ENCODE data around the gene PRKAG2. TPM values are rescaled to one million over a fixed set of nuclear protein-coding genes. Genes with fewer than 3 reads are reported as not detected.
"Not testable (repeated sequence)": the region's sequence is repeated elsewhere in the genome, so short reads cannot be mapped to it uniquely, and the experiment has no call there.

The PRKAG2 gene
- polyA plus RNA-seq, 4 donors, result 24.9 to 44.4 (median 28.2) TPM

GRCh38 chr7:151853896-151854719 is 22.8 kb downstream of the PRKAG2 start:
- no peak for DNase-seq (ENCODE audit: low read depth in 4 of 4, low spot score in 2 of 4)

DNA sequence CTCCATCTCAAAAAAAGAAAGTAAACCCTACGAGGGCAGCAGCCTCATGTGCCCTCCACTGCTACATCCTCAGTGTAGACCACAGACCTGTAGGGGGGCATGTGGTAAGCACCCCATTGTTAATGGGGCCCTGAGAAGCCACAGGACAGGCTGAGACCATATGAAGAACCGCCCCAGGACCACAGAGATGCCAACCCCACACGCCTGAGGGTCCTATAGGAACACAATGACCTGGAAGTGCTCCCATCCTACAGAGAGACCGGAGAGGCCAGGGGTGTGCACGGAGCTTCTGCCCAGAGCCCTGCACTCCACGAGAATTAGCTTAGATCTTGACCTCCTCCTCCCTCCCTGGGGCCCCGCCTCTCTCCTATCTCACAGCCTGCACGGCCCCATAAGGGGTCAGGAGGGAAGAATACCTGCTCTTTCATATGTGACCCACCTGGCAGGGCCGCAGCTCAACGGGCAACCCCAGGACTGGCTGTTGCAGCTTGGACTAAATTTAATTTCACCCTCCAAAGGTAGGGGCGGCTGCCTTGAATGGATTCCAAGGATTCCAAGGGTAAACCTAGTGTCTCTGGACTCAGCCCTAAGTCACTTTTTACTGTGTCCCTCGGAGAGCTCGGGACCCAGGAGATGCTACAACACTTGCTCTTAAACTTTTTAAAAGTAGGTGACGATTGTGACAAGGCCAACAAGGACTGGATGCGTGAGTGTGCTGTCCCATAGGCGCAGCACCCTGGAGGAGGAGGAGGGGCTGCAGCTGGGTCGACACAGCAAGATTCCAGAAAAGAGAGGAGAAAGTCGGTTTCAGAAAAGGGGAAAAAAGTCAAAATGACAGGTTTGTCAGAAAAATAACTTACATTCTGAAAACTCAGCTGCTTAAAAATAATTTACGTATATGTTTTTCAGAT is 24.2 kb downstream of the PRKAG2 start:
- no peak for DNase-seq (ENCODE audit: low read depth in 4 of 4, low spot score in 2 of 4)

GRCh38 chr7:151851782-151852181 is 25.1 kb downstream of the PRKAG2 start:
- no peak for DNase-seq (ENCODE audit: low read depth in 4 of 4, low spot score in 2 of 4)

GRCh38 chr7:151851145-151851751 is 25.7 kb downstream of the PRKAG2 start:
- DNase-seq (ENCODE audit: low read depth in 4 of 4, low spot score in 2 of 4), result no peak

DNA sequence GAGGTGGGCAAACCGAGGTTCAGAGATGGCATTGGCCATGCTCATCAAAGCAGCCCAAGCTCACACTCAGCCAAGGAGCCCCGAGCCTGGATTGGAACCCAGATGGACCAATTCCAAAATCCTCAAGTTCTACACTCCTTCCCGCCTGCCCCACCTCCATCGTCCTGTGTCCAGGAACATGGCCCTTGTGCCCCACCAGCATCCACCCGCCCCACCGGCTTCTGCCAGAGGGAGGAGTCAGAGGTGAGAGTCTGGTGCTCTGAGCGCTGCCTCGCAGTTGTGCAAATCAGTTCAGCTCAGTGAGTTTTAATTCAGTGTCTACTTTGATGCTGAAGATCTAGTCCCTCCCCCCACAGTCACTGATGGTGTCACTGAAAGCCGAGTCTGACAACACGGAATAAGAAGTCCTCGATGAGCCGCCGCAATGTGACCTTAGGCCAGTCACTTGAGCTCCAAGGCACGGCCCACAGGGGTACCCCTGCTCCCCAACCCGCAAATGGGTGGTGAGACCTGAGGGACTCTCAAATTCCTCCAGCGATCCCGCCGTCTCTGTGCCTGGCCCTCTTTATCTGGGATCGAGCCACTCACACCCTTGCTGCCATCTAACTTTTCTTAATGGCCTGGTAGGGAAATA is 26.3 kb downstream of the PRKAG2 start:
- DNase-seq (ENCODE audit: low read depth in 4 of 4, low spot score in 2 of 4), result no peak

DNA sequence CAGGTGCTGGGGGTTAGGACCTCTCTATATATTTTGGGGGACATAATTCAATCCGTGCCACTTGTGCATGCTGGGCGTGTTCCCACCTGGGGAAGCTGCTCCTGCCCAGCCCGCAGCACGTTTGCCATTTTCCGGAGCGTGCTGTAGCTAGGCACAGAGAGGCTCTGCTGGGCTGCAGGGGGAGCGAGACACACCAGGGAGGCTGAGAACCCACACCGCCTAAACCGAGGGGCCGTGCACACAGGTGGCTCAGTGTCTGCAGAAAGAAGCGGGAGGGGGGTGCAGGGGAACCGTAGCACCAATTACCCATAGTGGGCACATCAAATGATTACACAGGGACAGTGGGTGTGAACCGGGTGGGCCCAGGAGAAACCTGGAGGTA is 27.0 kb downstream of the PRKAG2 start:
- no peak for DNase-seq (ENCODE audit: low read depth in 4 of 4, low spot score in 2 of 4)

DNA sequence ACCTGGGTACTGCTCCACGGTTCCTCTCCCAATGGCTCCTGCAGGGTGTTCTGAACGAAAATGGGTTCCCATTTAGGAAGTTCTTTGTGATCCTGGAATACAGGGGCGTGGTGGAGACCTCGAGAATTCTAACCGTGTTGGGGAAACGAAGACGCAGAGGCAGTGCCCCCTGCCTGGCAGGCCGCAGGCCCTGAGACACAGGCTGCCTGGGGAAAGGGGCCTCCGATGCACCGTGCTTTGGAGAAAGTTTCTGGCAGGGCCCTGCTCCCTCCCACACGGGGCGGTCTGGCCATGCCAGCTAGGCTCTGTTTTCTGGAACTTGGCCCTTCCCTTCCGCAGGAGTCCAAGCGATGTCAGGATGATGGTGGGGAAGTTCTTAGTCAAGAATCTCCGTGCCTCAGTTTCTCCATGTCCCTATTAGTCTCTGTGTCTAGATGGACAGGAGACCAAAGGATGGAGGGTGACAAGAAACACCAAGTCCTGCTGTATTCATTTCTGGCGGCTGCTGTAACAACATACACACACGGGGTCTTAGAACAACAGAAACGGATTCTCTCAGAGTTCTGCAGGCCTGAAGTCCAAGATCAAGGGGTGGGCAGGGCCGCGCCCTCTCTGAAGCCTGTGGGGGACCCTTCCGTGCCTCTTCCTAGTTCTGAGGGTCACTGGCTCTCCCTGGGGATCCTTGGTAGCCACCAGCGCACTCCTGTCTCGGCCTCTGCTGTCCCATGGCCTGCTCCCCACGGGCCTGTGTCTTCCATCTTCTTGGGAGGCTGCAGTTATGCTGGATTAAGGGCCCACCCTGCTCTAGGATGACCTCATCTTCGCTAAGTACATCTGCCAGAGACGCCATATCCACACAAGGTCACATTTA is 27.7 kb downstream of the PRKAG2 start:
- no peak for DNase-seq (ENCODE audit: low read depth in 4 of 4, low spot score in 2 of 4)

GRCh38 chr7:151847681-151848081 is 29.2 kb downstream of the PRKAG2 start:
- DNase-seq (ENCODE audit: low read depth in 4 of 4, low spot score in 2 of 4), result no peak

- no peak for DNase-seq (ENCODE audit: low read depth in 4 of 4, low spot score in 2 of 4)
Observed at GRCh38 chr7:151847136-151847535, 29.8 kb downstream of the PRKAG2 start.

- DNase-seq (ENCODE audit: low read depth in 4 of 4, low spot score in 2 of 4), result no peak
Observed at GRCh38 chr7:151845412-151846205, 31.3 kb downstream of the PRKAG2 start.

DNA sequence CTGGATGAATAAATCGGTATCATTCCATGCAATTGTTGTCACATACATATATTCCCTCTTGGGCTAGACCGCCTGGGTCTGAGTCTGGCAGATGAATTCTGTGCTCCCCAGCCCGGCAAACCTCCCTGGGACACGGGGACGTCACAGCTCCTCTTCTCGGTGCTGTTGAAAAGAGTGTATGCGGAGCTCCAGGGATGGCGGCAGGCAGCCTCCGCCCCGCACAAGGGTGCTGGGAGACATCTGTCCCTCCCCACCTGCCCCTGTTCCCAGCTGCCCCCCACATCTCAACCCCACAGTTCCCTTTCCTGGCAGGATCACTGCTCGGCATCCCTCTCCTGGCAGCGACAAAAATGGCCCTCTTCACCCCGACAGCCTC is 32.1 kb downstream of the PRKAG2 start:
- DNase-seq (ENCODE audit: low read depth in 4 of 4, low spot score in 2 of 4), result no peak

DNA sequence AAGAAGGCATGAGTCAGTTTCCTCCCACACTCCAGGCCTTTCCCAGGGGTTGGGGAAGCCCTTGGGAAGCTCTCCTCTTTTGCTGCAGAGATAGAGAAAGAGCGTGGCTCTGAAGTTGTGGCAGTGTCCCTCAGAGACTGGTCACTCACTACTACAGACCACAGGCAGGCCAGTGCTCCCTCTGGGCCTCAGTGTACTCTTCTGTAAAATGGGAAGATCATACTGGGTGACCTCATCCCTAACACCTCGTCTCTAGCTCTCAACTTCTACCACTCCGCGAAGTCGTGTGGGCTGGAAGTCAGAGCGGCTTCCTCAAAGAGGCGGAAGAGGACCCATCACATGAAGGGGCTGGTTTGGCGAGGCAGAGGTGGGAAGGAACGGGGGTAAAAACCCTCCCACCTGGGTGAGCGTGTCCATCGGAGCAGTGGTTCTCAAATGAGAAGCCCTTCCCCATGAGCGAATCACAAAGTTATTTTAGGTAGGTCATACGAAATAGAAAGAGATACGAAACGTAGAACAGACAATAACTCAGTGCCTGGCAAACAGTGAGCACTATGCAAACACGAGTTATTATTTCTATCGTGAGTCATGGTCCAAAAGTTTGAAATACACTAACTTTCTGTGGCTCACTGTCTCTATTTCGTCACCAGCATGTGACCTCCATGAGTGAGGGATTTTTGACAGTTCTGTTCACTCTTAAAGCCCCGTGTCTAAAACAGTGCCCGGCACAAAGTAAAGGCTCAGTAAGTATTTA is 32.7 kb downstream of the PRKAG2 start:
- no peak for DNase-seq (ENCODE audit: low read depth in 4 of 4, low spot score in 2 of 4)

- no peak for DNase-seq (ENCODE audit: low read depth in 4 of 4, low spot score in 2 of 4)
Observed at GRCh38 chr7:151843181-151843580, 33.7 kb downstream of the PRKAG2 start.

DNA sequence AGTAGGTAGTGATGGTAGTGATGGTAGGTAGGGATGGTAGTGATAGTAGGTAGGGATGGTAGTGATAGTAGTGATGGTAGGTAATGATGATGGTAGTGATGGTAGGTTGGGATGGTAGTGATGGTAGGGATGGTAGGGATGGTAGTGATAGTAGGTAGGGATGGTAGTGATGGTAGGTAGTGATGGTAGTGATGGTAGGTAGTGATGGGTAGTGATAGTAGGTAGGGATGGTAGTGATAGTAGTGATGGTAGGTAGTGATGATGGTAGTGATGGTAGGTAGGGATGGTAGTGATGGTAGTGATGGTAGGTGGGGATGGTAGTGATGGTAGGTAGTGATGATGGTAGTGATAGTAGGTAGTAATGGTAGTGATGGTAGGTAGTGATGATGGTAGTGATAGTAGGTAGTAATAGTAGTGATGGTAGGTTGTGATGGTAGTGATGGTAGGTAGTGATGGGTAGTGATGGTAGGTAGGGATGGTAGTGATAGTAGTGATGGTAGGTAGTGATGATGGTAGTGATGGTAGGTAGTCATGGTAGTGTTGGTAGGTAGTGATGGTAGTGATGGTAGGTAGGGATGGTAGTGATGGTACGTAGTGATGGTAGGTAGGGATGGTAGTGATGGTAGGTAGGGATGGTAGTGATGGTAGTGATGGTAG is 35.4 kb downstream of the PRKAG2 start:
- DNase-seq (ENCODE audit: low read depth in 4 of 4, low spot score in 2 of 4), result not testable (repeated sequence)

- no peak for DNase-seq (ENCODE audit: low read depth in 4 of 4, low spot score in 2 of 4)
Observed at GRCh38 chr7:151840088-151840910, 36.6 kb downstream of the PRKAG2 start.

DNA sequence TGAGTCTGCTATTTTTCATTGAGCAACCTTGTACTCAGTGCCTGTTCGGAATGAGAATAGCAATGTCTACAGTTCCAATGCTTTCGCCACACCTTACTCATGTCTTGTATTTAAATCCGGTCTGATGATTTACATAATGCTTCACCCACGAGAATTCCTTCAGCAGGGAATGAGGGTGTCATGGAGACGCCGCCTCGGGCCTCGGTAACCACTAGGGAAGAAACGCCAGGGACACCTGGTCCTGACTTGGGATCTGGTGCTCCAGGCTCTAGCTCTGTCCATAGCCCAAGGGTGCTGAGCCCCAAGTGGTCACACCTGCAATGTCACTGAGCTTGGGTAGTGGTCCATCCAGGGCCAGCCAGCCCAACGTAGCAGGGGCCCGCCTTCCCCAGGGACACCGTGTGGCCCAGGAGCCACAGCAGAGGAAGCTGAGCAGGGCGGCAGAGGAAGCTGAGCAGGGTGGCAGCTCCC is 37.4 kb downstream of the PRKAG2 start:
- DNase-seq (ENCODE audit: low read depth in 4 of 4, low spot score in 2 of 4), result no peak

- DNase-seq (ENCODE audit: low read depth in 4 of 4, low spot score in 2 of 4), result no peak
Observed at GRCh38 chr7:151838861-151839381, 38.0 kb downstream of the PRKAG2 start.

Measured in left renal cortex interstitium (tissue), 4 donors.